GM19023 (cell line): Measurements from ENCODE around the gene ADAM15.

ENCODE experiments used
- ATAC-seq: cut with Tn5 transposase; IDR thresholded peaks from one replicate; pipeline ENCODE4 v1.9.1; 2021; ENCODE audit warnings: mild to moderate bottlenecking, moderate library complexity; ENCODE audit not compliant: unreplicated experiment

Gene ADAM15

DNA sequence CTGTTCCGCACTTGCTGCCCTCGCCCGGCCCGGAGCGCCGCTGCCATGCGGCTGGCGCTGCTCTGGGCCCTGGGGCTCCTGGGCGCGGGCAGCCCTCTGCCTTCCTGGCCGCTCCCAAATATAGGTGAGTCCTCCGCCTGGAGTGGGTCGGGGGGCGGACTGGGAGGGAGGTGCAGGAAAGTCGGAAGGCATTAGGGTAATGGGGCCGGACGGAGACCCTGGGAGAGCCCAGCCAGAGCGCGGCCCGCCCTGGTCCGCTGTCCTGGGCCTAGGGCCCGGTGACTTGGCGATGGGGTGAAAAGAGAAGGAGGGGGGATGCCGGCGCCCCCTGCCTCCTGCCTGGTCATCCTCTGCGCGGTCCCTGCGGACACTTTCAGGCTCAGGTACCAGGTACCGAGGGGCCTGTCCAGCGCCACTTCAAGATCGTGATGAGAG lies 243 bp downstream of the ADAM15 start:
- no peak for ATAC-seq

DNA sequence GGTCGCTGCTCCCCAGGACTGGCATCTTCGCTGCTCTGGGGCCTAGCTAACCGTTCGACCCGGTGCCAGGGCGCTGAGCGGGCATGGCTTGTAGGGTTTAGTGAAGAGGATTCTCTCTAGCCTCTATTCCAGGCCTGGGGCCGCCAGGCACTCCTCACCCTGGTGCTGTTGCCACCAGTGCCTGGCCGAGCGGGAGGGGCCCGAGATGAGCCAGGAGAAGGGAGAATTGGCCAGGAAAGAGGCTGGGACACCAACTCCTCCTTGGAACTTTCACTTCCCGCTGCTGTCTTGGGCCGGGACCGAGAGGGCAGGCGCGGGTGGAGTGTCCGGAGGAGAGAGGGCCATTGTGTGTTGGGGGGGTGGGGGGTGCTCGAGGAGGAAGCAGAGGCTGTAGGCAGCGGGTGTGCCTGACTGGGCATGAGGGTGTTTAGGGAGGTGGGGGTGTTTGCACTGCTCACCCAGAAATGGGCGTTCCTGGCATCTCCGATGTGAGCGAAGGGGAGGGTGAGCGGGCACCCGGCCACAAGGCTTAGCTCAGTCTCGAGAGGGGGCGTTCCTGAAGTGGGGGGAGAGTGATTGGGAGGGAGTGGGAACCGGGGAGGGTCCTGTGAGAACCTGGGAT lies 772 bp downstream of the ADAM15 start:
- ATAC-seq, result peak; percentile 20

- no peak for ATAC-seq
These were observed 1.6 kb downstream of the ADAM15 start for GRCh38 chr1:155052439-155053395.

GRCh38 chr1:155053531-155054105 lies 2.5 kb downstream of the ADAM15 start:
- no peak for ATAC-seq

- no peak for ATAC-seq
These were observed 6.0 kb downstream of the ADAM15 start for GRCh38 chr1:155057104-155057503.

DNA sequence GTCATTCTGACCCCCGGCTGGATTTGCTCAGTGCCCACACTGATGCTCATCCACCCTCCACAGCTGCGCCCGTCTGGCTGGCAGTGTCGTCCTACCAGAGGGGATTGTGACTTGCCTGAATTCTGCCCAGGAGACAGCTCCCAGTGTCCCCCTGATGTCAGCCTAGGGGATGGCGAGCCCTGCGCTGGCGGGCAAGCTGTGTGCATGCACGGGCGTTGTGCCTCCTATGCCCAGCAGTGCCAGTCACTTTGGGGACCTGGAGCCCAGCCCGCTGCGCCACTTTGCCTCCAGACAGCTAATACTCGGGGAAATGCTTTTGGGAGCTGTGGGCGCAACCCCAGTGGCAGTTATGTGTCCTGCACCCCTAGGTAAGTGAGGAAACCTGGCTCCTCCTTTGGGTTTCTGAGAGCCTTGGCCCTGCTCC lies 6.7 kb downstream of the ADAM15 start:
- no peak for ATAC-seq

DNA sequence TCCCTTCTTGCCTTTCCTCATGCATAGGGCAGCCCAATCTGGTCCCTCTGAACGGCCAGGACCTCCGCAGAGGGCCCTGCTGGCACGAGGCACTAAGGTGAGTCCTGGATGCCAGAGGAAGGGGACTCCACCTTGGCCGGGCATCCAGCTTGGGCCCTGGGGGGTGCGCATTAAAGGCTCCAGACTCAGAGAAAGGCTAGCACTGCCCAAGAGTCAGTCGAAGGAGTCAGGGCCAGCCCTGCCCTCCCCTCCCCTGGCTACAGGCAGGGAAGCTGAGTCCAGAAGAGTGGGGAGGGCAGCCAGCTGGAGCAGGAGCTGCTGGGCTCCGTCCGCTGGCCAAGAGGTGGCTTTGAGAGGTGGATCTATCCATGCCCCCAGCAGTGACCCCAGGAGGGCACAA lies 9.6 kb downstream of the ADAM15 start:
- ATAC-seq, result no peak

- peak; percentile 43 for ATAC-seq
These were observed 10.4 kb downstream of the ADAM15 start for GRCh38 chr1:155061381-155062150.

DNA sequence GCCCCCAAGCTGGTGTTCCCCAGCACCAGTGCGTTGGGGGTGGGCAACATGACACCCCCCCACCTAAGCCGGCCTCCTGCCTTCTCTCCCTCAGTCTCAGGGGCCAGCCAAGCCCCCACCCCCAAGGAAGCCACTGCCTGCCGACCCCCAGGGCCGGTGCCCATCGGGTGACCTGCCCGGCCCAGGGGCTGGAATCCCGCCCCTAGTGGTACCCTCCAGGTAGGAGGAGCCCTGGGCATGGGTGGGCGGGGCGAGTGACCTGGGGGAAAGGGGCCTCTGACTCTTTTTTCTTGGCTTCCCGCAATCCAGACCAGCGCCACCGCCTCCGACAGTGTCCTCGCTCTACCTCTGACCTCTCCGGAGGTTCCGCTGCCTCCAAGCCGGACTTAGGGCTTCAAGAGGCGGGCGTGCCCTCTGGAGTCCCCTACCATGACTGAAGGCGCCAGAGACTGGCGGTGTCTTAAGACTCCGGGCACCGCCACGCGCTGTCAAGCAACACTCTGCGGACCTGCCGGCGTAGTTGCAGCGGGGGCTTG lies 11.1 kb downstream of the ADAM15 start:
- ATAC-seq, result no peak

GRCh38 chr1:155062702-155063411 lies 11.7 kb downstream of the ADAM15 start:
- no peak for ATAC-seq

- ATAC-seq, result peak; percentile 77
These were observed 12.5 kb downstream of the ADAM15 start, which contains the start of gene EFNA4 for GRCh38 chr1:155063550-155064110. Gene EFNA4, plus strand, starts transcription at chr1:155063740. Its CDS starts 84 bp downstream, at chr1:155063824.

DNA sequence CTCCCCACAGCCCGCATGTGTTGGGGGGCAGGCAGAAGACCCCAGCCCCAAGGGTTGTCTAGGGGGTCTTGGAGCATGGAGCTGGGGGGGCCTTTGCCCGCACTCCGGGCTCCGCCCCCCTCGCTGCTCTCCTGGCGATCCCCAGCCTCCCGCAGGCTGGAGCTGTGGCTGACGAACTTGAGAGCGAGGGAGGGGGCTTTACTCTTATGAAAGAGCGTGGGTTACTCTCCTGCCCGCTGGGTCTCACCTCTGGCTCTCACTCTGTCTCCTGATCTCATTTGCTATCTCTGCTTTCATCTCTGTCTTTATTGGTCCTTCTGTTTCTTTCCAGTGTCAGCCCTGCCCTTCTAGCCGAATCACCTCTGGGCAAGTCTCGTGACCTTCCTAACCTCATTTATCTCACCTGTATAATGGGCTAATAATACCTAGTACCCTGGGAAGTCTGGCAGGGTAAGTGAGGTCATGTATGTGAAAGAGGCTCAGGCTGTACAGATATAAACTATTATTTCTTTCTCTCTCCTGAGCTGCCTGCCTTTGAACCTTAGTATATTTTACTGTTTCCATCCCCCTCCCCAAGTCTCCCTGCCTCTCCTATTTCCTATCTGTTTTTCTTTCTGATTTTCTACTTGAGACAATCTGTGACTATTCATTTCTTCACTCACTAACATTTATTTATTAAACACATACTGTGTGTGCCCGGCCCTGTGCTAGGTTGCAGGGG lies 13.2 kb downstream of the ADAM15 start:
- no peak for ATAC-seq

- ATAC-seq, result no peak
These were observed 13.8 kb downstream of the ADAM15 start for GRCh38 chr1:155064832-155065429.

GRCh38 chr1:155066777-155067176 lies 15.7 kb downstream of the ADAM15 start:
- ATAC-seq, result no peak

DNA sequence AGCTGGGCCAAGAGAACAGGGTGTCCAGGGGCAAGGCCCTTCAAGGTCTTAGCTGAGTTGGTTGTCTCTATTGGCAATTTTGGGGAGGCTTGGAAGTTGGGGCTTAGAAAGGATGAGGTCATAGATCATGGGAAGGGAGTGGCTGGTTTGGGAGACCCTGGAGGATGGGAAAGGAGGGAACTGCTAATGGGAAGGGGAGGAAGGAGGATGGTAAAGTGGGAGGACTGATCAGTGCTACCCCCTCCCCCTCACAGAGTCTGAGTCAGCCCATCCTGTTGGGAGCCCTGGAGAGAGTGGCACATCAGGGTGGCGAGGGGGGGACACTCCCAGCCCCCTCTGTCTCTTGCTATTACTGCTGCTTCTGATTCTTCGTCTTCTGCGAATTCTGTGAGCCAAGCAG lies 17.5 kb downstream of the ADAM15 start:
- ATAC-seq, result no peak

DNA sequence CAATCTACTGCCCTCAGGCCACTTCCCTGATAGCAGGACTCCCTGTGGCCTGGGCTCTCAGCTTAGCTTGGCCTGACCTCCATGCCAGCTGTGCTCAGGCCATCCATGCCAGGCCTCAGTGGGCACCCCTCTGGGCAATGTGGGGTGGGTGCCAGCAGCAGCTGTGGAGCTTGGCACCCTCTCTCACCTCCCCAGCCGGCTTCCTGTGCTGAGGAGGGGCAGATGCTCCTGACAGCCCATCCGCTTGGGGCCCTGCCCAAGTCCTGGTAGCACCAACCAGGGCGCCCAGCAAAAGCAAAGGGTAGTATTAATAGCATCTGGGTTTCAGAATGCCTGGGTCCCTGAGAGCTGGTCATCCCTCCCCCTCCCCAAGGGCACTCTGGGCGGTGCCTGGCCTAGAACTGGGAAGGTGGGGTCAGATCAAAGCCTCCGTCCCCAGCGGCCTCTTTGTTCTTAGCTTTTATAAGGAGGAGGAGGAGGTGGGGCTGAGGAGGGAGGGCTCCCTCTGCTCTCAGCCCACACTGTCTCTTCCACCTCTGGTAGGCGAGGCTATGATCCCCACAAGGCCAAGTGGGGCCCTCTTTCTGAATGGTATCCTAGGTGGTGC lies 18.5 kb downstream of the ADAM15 start:
- no peak for ATAC-seq

DNA sequence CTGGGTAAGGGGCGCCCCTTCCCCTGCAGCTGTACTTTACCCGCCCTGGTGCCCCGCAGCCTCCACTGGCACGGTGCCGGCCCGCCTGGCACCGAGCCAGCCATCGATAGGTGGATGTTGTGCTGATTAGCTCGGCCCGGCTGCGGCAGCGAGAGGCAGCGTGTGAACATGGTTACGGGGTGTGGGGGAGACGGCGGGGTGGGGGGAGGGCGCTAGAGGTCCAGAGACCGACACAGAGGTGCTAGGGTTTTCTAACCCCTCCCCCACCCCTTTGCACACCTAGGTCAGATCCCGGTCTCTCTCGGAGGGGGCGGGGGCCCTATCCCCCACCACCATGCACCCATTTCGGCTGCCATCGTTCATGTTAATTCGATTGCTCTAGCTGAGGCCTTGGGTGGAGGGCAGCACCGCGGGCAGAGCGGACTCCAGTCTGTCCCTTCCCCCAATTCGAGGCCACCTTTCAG lies 19.1 kb downstream of the ADAM15 start:
- ATAC-seq, result no peak
